ENCODE measurements around the gene MAGI1.

DNA sequence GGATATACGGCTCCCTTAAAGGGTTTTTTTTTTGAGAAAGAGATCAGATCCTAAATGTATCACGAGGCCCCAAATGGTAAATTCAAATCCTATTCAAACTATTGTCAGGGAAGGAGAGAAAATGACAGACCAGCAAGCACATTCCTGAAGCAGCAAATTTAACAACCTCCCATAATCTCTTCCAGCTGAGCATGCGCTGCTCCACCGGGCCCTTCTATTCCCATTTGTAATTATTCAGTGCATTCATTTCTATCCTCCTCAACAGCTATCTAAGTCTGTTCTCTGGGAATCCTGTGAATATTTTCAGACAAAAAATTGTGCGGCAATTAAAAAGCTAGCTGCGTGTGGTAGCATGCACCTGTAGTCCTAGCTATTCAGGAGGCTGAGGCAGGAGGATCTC is 43.2 kb downstream of the MAGI1 start:
- TF ChIP-seq, protein P1, sequence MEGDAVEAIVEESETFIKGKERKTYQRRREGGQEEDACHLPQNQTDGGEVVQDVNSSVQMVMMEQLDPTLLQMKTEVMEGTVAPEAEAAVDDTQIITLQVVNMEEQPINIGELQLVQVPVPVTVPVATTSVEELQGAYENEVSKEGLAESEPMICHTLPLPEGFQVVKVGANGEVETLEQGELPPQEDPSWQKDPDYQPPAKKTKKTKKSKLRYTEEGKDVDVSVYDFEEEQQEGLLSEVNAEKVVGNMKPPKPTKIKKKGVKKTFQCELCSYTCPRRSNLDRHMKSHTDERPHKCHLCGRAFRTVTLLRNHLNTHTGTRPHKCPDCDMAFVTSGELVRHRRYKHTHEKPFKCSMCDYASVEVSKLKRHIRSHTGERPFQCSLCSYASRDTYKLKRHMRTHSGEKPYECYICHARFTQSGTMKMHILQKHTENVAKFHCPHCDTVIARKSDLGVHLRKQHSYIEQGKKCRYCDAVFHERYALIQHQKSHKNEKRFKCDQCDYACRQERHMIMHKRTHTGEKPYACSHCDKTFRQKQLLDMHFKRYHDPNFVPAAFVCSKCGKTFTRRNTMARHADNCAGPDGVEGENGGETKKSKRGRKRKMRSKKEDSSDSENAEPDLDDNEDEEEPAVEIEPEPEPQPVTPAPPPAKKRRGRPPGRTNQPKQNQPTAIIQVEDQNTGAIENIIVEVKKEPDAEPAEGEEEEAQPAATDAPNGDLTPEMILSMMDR (conservative IDR thresholded peaks at IDR 0.05) = no peak
- TF ChIP-seq ZFX (IDR thresholded peaks at IDR 0.05) = no peak

Measured in C4-2B (cell line).